ENCODE measurements around the gene IFT43. TPM values are rescaled to one million over a fixed set of nuclear protein-coding genes. Genes with fewer than 3 reads are reported as not detected.

Gene IFT43
- total and polyA plus RNA-seq, 10 of the 15 experiments (the other 5 are each of a cell fraction or from before 2014, with no cell fraction given): 8.2 to 24.8 (median 14.0) TPM

DNA sequence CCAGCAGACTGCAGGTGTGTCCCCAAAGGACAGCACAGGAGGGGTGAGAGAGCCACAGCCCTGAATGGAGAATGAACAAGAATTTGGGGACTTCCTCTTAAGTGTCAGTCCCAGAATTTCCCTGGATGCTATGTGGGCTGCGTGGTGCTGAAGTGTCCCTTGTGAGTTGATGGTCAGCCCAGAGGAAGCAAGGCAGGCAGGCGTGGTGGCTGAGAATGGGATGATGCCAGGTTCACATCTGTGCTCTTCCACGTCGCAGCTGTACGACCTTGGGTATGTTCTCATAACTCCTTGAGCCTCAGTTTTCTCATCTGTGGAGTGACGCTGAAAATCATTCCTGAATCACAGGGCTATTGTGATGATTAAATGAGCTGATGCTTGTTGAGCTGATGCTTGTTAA, 104.0 kb downstream of the IFT43 start:
- DNase-seq (ENCODE audit: low read depth, low spot score) (no peak), FAIRE-seq (no peak), ATAC-seq (no peak)
- H3K36me3 ChIP-seq (ENCODE audit: control insufficient read depth in 2 of 2, insufficient read depth in 2 of 2, low read length in 1 of 2): no peaks in the 10 kb centered on the region
- no peak overlapping the region for H3K4me3 ChIP-seq
- in situ Hi-C loops (cut with MboI): no loop called here
- ChIA-PET POLR2A (no interaction called here), RAD21 (ENCODE audit: unreplicated experiment) (interaction anchor here (1.1 kb wide), 1 partner anchor 39 kb away, joined by 3 read pairs; no protein-coding TSS in a partner anchor), SMC1A (ENCODE audit: uncharacterized antibody, unreplicated experiment) (no interaction called here), CTCF (interaction anchor here (0.9 to 1.4 kb wide), 2 partner anchors 38 to 298 kb away, joined by 4 to 6 read pairs; no protein-coding TSS in a partner anchor)
- TF ChIP-seq SMAD1 (IDR thresholded peaks at IDR 0.05; ENCODE audit: low read depth, partially characterized antibody) (no peak), MEF2B (IDR thresholded peaks at IDR 0.05; ENCODE audit: partially characterized antibody, poor library complexity, severe bottlenecking) (no peak), POLR2A (IDR thresholded peaks at IDR 0.05; ENCODE audit: low read depth, low read length) (no peak), PML (IDR thresholded peaks at IDR 0.05; ENCODE audit: low read length) (no peak), POU2F2 (IDR thresholded peaks at IDR 0.05; ENCODE audit: borderline replicate concordance, low read depth, low read length) (no peak), BCL3 (IDR thresholded peaks at IDR 0.05; ENCODE audit: borderline replicate concordance, insufficient read depth, low read depth, low read length, poor library complexity, severe bottlenecking) (no peak), POLR2AphosphoS5 (IDR thresholded peaks at IDR 0.05; ENCODE audit: low read length) (no peak), DPF2 (IDR thresholded peaks at IDR 0.05) (no peak), YY1 (IDR thresholded peaks at IDR 0.05; ENCODE audit: low read depth, low read length) (no peak), KAT2A (conservative IDR thresholded peaks at IDR 0.05; ENCODE audit: control insufficient read depth, low read depth, low read length) (no peak), EED (IDR thresholded peaks at IDR 0.05; ENCODE audit: low read depth) (no peak), ETV6 (conservative IDR thresholded peaks at IDR 0.05 in 1 of 2, IDR thresholded peaks at IDR 0.05 in 1 of 2; ENCODE audit: borderline replicate concordance in 1 of 2, low read depth in 1 of 2) (no peak), ATF7 (IDR thresholded peaks at IDR 0.05; ENCODE audit: low read depth) (no peak)
- H3K4me2 ChIP-seq (ENCODE audit: control insufficient read depth, insufficient read depth): no peak overlapping the region
- no peaks in the 10 kb centered on the region; a peak in 1 of 4 replicates for H3K27me3 ChIP-seq (replicated peaks in 1 of 2; ENCODE audit: control insufficient read depth in 2 of 2, insufficient read depth in 2 of 2, low read length in 1 of 2)
- BruUV-seq (replicated peaks): no TSS peak
- no peak overlapping the region for H3K27ac ChIP-seq (ENCODE audit: control insufficient read depth, insufficient read depth)
- no peaks in the 10 kb centered on the region for H3K79me2 ChIP-seq (ENCODE audit: control insufficient read depth, insufficient read depth, low read length)
- no peaks in the 10 kb centered on the region for H4K20me1 ChIP-seq (ENCODE audit: control insufficient read depth, insufficient read depth)
- H3K4me1 ChIP-seq (ENCODE audit: control insufficient read depth, insufficient read depth, low read length): no peaks in the 10 kb centered on the region
- no peak overlapping the region for H2AFZ ChIP-seq (ENCODE audit: control insufficient read depth, low read depth, low read length)
- no peaks in the 10 kb centered on the region for H3K9me3 ChIP-seq (replicated peaks; ENCODE audit: control insufficient read depth, insufficient read depth, low read length)
- no peak overlapping the region for H3K9ac ChIP-seq (ENCODE audit: control insufficient read depth, insufficient read depth, low read length)
- WGBS (ENCODE audit: insufficient coverage, insufficient replicate concordance, low lambda C conversion rate, missing lambda C conversion rate): 58% methylated on average over 6 of the region's 6 CpGs
- intact Hi-C loops (cut with micrococcal nuclease; ENCODE audit: unreplicated experiment): no loop called here
